ENCODE results near the gene MARK3.
A peak's percentile ranks its signal among the peaks of the same experiment; 100 is the strongest.

Gene MARK3

GRCh38 chr14:103529383-103530365, 144.5 kb downstream of the MARK3 start:
- Mint-ChIP-seq H3K27me3 (ENCODE audit: low read depth) (peaks cover 7% of the 10 kb centered on the region), H3K4me1 (peaks cover 43% of the 10 kb centered on the region), H3K9me3 (no peaks in the 10 kb centered on the region), H3K4me3 (peak overlapping the region; percentile 89 to 98 (median 96)), H3K36me3 (ENCODE audit: low read depth) (no peaks in the 10 kb centered on the region), H3K27ac (peak overlapping the region; percentile 82 to 89 (median 83))
- TF ChIP-seq, protein P1, sequence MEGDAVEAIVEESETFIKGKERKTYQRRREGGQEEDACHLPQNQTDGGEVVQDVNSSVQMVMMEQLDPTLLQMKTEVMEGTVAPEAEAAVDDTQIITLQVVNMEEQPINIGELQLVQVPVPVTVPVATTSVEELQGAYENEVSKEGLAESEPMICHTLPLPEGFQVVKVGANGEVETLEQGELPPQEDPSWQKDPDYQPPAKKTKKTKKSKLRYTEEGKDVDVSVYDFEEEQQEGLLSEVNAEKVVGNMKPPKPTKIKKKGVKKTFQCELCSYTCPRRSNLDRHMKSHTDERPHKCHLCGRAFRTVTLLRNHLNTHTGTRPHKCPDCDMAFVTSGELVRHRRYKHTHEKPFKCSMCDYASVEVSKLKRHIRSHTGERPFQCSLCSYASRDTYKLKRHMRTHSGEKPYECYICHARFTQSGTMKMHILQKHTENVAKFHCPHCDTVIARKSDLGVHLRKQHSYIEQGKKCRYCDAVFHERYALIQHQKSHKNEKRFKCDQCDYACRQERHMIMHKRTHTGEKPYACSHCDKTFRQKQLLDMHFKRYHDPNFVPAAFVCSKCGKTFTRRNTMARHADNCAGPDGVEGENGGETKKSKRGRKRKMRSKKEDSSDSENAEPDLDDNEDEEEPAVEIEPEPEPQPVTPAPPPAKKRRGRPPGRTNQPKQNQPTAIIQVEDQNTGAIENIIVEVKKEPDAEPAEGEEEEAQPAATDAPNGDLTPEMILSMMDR (IDR thresholded peaks at IDR 0.05; ENCODE audit: unreplicated experiment in 3 of 3) = no peak

DNA sequence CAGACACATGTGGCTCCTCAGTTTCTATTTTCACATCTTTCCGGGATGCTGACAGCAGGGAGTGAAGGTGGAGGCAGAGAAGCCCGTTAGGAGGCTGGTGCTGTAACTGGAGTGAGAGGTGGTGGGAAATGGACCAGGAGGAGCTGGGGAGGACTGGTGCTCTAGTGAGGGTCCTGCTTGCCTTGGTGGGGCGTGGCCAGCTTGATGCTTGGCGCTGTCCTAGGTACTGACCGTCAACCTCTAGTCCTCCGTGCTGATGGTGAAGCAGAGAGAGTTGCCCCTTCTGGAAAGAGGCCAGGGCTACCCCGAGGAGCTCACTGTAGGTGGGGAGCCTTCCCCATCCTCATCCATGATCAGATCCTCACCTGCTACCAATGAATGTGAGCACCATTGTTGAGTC, 145.2 kb downstream of the MARK3 start:
- peaks cover 4% of the 10 kb centered on the region for H3K27me3 Mint-ChIP-seq (ENCODE audit: low read depth)

GRCh38 chr14:103530831-103531230, 145.6 kb downstream of the MARK3 start:
- H3K27me3 Mint-ChIP-seq (ENCODE audit: low read depth) = peaks cover 4% of the 10 kb centered on the region
- H3K27ac Mint-ChIP-seq = peak overlapping the region in 1 of 3 experiments; percentile 72
- H3K36me3 Mint-ChIP-seq (ENCODE audit: low read depth) = no peaks in the 10 kb centered on the region
- peaks cover 32% of the 10 kb centered on the region for H3K4me1 Mint-ChIP-seq
- H3K9me3 Mint-ChIP-seq = no peaks in the 10 kb centered on the region
- TF ChIP-seq, protein P1 (IDR thresholded peaks at IDR 0.05; ENCODE audit: unreplicated experiment in 3 of 3) = no peak
- H3K4me3 Mint-ChIP-seq = peak overlapping the region; percentile 89 to 98 (median 96)

More for the DNA sequence above, 145.2 kb downstream of the MARK3 start:
- Mint-ChIP-seq H3K9me3 (no peaks in the 10 kb centered on the region), H3K4me1 (peaks cover 36% of the 10 kb centered on the region), H3K36me3 (ENCODE audit: low read depth) (no peaks in the 10 kb centered on the region), H3K27ac (peak overlapping the region in 1 of 3 experiments; percentile 72), H3K4me3 (peak overlapping the region; percentile 89 to 98 (median 96))
- TF ChIP-seq, protein P1 (IDR thresholded peaks at IDR 0.05; ENCODE audit: unreplicated experiment in 3 of 3) = no peak

- H3K27ac Mint-ChIP-seq = no peak overlapping the region
- H3K36me3 Mint-ChIP-seq (ENCODE audit: low read depth) = no peaks in the 10 kb centered on the region
- H3K9me3 Mint-ChIP-seq = no peaks in the 10 kb centered on the region
- peak overlapping the region; percentile 57 to 70 (median 65) for H3K4me3 Mint-ChIP-seq
- peaks cover 28% of the 10 kb centered on the region for H3K4me1 Mint-ChIP-seq
- TF ChIP-seq, protein P1 (IDR thresholded peaks at IDR 0.05; ENCODE audit: unreplicated experiment in 3 of 3) = no peak
- H3K27me3 Mint-ChIP-seq (ENCODE audit: low read depth) = peaks cover 4% of the 10 kb centered on the region
These were observed 146.4 kb downstream of the MARK3 start for GRCh38 chr14:103531421-103532215.

DNA sequence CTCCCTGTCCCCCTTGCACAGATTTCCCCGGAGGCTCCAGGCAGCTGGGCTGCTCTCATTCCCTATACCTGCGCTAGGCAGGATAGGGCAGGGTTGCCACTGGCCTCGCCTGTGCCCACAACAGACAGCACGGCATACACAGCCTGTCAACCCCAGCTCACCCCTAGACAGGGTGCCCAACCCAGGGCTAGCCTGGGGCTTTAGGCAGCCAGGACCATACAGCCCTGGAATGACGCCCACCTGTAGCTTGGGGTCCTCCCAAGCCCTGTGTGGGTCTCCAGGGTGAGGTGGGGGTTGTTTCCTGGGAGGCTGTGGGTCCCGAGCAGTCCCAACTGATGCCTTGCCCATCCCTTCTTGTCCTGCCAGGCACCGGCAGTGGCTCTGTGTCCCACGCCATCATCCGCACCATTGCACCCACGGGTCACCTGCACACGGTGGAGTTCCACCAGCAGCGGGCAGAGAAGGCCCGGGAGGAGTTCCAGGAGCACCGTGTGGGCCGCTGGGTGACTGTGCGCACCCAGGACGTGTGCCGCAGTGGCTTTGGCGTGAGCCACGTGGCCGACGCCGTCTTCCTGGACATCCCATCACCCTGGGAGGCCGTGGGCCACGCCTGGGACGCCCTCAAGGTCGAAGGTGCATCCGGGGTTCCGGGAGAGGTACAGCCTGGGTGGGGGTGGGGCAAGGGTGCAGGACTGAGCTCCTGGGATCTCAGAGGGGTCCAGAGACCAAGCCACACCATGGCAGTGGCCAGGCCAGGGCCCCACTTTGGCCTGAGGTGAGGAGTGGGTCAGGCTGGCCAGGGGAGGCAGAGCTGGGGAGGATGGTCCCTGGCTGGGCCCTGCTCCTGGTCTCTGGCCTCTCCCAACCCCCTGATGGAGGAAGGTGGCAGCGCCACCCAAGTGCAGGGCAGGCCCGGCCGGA, 147.3 kb downstream of the MARK3 start:
- Mint-ChIP-seq H3K36me3 (ENCODE audit: low read depth) (no peaks in the 10 kb centered on the region), H3K27ac (no peak overlapping the region), H3K27me3 (ENCODE audit: low read depth) (peaks cover 1% of the 10 kb centered on the region), H3K4me1 (peaks cover 27% of the 10 kb centered on the region), H3K9me3 (no peaks in the 10 kb centered on the region), H3K4me3 (peak overlapping the region; percentile 12 to 63 (median 42))
- TF ChIP-seq, protein P1 (IDR thresholded peaks at IDR 0.05; ENCODE audit: unreplicated experiment in 3 of 3) = no peak

Data from nephron (organoid).